Gastroesophageal sphincter (tissue), 4 donors: ENCODE data around the gene PREX1. TPM values are rescaled to one million over a fixed set of nuclear protein-coding genes. Genes with fewer than 3 reads are reported as not detected.

Experiments used
- ATAC-seq: fragments of 150-250 bp; one replicate; pipeline ENCODE4 v1.9.1; 2016; ENCODE audit warnings: mild to moderate bottlenecking, moderate library complexity
- H3K27ac ChIP-seq, 4 donors: fragments of 200-600 bp; sonication (generic) in 3 of 4; 1 replicate in 3 of 4; 2 replicates in 1 of 4; pipeline ENCODE4 v1.5.1; 2016 to 2019
- H3K27me3 ChIP-seq: fragments of 200-600 bp; sonication (generic); one replicate; pipeline ENCODE4 v1.5.1; 2019
- H3K36me3 ChIP-seq, 2 donors: fragments of 200-600 bp; sonication (generic); one replicate each; pipeline ENCODE4 v1.5.1; 2019; ENCODE audit warnings: control low read depth in 1 of 2
- H3K4me1 ChIP-seq, 3 donors: fragments of 200-600 bp; sonication (generic); 1 replicate in 2 of 3; 2 replicates in 1 of 3; pipeline ENCODE4 v1.5.1; 2016 to 2019; ENCODE audit warnings: control low read depth in 2 of 3
- H3K4me3 ChIP-seq, 2 donors: fragments of 200-600 bp; sonication (generic); one replicate each; pipeline ENCODE4 v1.5.1; 2019; ENCODE audit warnings: mild to moderate bottlenecking in 1 of 2, moderate library complexity in 1 of 2
- H3K9me3 ChIP-seq, 3 donors: fragments of 200-600 bp; sonication (generic); one replicate each; pipeline ENCODE4 v1.5.1; 2017 to 2019; ENCODE audit warnings: control low read depth in 2 of 3
- CTCF ChIP-seq, 4 experiments: fragments of 200-600 bp in 2 of 4; fragments of 450-650 bp in 2 of 4; sonication (generic) in 1 of 4; IDR thresholded peaks; one replicate each; pipeline ENCODE4 v1.5.1; 2017 to 2019; ENCODE audit warnings: antibody characterized with exemption in 4 of 4, mild to moderate bottlenecking in 2 of 4, moderate library complexity in 2 of 4
- EP300 ChIP-seq: sonication (generic); formaldehyde crosslinking; IDR thresholded peaks from one replicate; pipeline ENCODE4 v1.6.1; 2017; ENCODE audit warnings: antibody characterized with exemption, mild to moderate bottlenecking
- POLR2A ChIP-seq, 2 donors: fragments of 450-650 bp; IDR thresholded peaks; one replicate each; pipeline ENCODE4 v1.6.1; 2017; ENCODE audit warnings: antibody characterized with exemption in 2 of 2, mild to moderate bottlenecking in 2 of 2, moderate library complexity in 1 of 2
- POLR2AphosphoS5 ChIP-seq: sonication (generic); formaldehyde crosslinking; IDR thresholded peaks from one replicate; pipeline ENCODE4 v1.6.1; 2017; ENCODE audit warnings: antibody characterized with exemption
- WGBS, 2 donors: methylation state at CpG; one replicate each; pipeline ENCODE4 v1.1.5; 2018; ENCODE audit warnings: low coverage in 1 of 2; 5-methylcytosine and 5-hydroxymethylcytosine counted together
- total RNA-seq, 4 donors: library from RNA; depleted of rRNA; stranded (reverse); fragments of >200 nt; gene quantifications; one replicate each; pipeline ENCODE4 v1.1.0, GENCODE V29; 2016

Gene PREX1
- total RNA-seq, 4 donors from 2014 or later = 16.3 to 35.7 (median 20.0) TPM

GRCh38 chr20:48610996-48611395 is 216.8 kb downstream of the PREX1 start:
- no peaks in the 10 kb centered on the region for H3K4me1 ChIP-seq
- no peaks in the 10 kb centered on the region for H3K9me3 ChIP-seq
- no peak overlapping the region for H3K27ac ChIP-seq
- no peak for TF ChIP-seq POLR2AphosphoS5
- no peak for TF ChIP-seq POLR2A (IDR thresholded peaks at IDR 0.05)
- TF ChIP-seq EP300 = no peak
- TF ChIP-seq CTCF (IDR thresholded peaks at IDR 0.05) = no peak
- 74 to 85% methylated on average over 4 of the region's 4 CpGs for WGBS, 2 donors
- H3K4me3 ChIP-seq = no peak overlapping the region
- H3K27me3 ChIP-seq = no peaks in the 10 kb centered on the region
- H3K36me3 ChIP-seq = no peaks in the 10 kb centered on the region
- ATAC-seq = no peak

GRCh38 chr20:48609491-48609978 is 218.3 kb downstream of the PREX1 start:
- no peak for TF ChIP-seq POLR2AphosphoS5
- TF ChIP-seq CTCF (IDR thresholded peaks at IDR 0.05) = no peak
- no peak for TF ChIP-seq EP300
- TF ChIP-seq POLR2A (IDR thresholded peaks at IDR 0.05) = no peak
- no peak for ATAC-seq
- no peaks in the 10 kb centered on the region for H3K36me3 ChIP-seq
- no peak overlapping the region for H3K27ac ChIP-seq
- H3K9me3 ChIP-seq = no peaks in the 10 kb centered on the region
- no peak overlapping the region for H3K4me3 ChIP-seq
- no peaks in the 10 kb centered on the region for H3K27me3 ChIP-seq
- H3K4me1 ChIP-seq = no peaks in the 10 kb centered on the region
- WGBS, 2 donors = 67 to 79% methylated on average over 5 of the region's 5 CpGs

- H3K4me1 ChIP-seq = no peaks in the 10 kb centered on the region
- no peaks in the 10 kb centered on the region for H3K27me3 ChIP-seq
- H3K36me3 ChIP-seq = no peaks in the 10 kb centered on the region
- no peaks in the 10 kb centered on the region for H3K9me3 ChIP-seq
- ATAC-seq = no peak
- WGBS, 2 donors = 86% methylated on average over 2 of the region's 3 CpGs; no CpG with 5 or more reads in 1 of the 2 donors
- no peak for TF ChIP-seq CTCF (IDR thresholded peaks at IDR 0.05)
- no peak for TF ChIP-seq EP300
- no peak for TF ChIP-seq POLR2A (IDR thresholded peaks at IDR 0.05)
- TF ChIP-seq POLR2AphosphoS5 = no peak
- H3K4me3 ChIP-seq = no peak overlapping the region
- no peak overlapping the region for H3K27ac ChIP-seq
Measured at GRCh38 chr20:48608756-48609155, 219.0 kb downstream of the PREX1 start.

GRCh38 chr20:48607544-48607865 is 220.3 kb downstream of the PREX1 start:
- TF ChIP-seq POLR2AphosphoS5 = no peak
- TF ChIP-seq POLR2A (IDR thresholded peaks at IDR 0.05) = no peak
- no peak for TF ChIP-seq EP300
- no peak for TF ChIP-seq CTCF (IDR thresholded peaks at IDR 0.05)
- Histone ChIP-seq H3K27me3 (no peaks in the 10 kb centered on the region), H3K4me3 (no peak overlapping the region), H3K4me1 (no peaks in the 10 kb centered on the region), H3K9me3 (no peaks in the 10 kb centered on the region), H3K36me3 (no peaks in the 10 kb centered on the region), H3K27ac (no peak overlapping the region)
- no peak for ATAC-seq
- WGBS, 2 donors = 86 to 91% methylated on average over 6 to 7 of the region's 8 CpGs

GRCh38 chr20:48606841-48607543 is 220.8 kb downstream of the PREX1 start:
- TF ChIP-seq CTCF (IDR thresholded peaks at IDR 0.05) (no peak), POLR2A (IDR thresholded peaks at IDR 0.05) (no peak), EP300 (no peak), POLR2AphosphoS5 (no peak)
- Histone ChIP-seq H3K27ac (no peak overlapping the region), H3K4me1 (no peaks in the 10 kb centered on the region), H3K36me3 (no peaks in the 10 kb centered on the region), H3K4me3 (no peak overlapping the region), H3K27me3 (no peaks in the 10 kb centered on the region), H3K9me3 (peaks cover 0 to under 1% (median 0%) of the 10 kb centered on the region in 3 donors)
- WGBS, 2 donors = 80% methylated on average over 1 of the region's 12 CpGs; no CpG with 5 or more reads in 1 of the 2 donors
- ATAC-seq = no peak
